Measurements from ENCODE around the gene POP4. TPM values are rescaled to one million over a fixed set of nuclear protein-coding genes. Genes with fewer than 3 reads are reported as not detected.

Gene POP4
- total RNA-seq, 2 experiments from 2014 or later: 101 to 136 TPM

- ATAC-seq: no peak
- H3K4me3 Mint-ChIP-seq: no peak overlapping the region
- ChIA-PET POLR2A (interaction anchor here (0.6 kb wide), 1 partner anchor 11 kb away, joined by 3 read pairs; no protein-coding TSS in a partner anchor), CTCF (interaction anchor here (0.6 kb wide), 2 partner anchors 29 to 34 kb away, joined by 3 to 4 read pairs; partner anchors contain the start of gene PLEKHF1)
- no peaks in the 10 kb centered on the region for H3K36me3 Mint-ChIP-seq (ENCODE audit: low read depth)
- intact Hi-C loops (cut with DNase I, micrococcal nuclease): no loop called here
- no peak for DNase-seq
- no peaks in the 10 kb centered on the region for H3K27me3 Mint-ChIP-seq
- H3K4me1 Mint-ChIP-seq: no peaks in the 10 kb centered on the region
- no peak overlapping the region for H3K27ac Mint-ChIP-seq
- no peaks in the 10 kb centered on the region for H3K9me3 Mint-ChIP-seq (ENCODE audit: low read depth)
These were observed 25.4 kb downstream of the POP4 start for GRCh38 chr19:29631450-29631849.

GRCh38 chr19:29634002-29634401 is 27.9 kb downstream of the POP4 start:
- ChIA-PET POLR2A (no interaction called here), CTCF (interaction anchor here (0.6 to 3.5 kb wide), 4 partner anchors 8 to 175 kb away, joined by 3 to 12 read pairs (median 4); no protein-coding TSS in a partner anchor)
- Mint-ChIP-seq H3K27me3 (no peaks in the 10 kb centered on the region), H3K36me3 (ENCODE audit: low read depth) (no peaks in the 10 kb centered on the region), H3K9me3 (ENCODE audit: low read depth) (no peaks in the 10 kb centered on the region), H3K4me3 (no peak overlapping the region), H3K27ac (no peak overlapping the region), H3K4me1 (no peaks in the 10 kb centered on the region)
- DNase-seq (no peak), ATAC-seq (no peak)
- intact Hi-C loops (cut with DNase I, micrococcal nuclease): no loop called here

- Mint-ChIP-seq H3K27me3 (no peaks in the 10 kb centered on the region), H3K4me1 (no peaks in the 10 kb centered on the region), H3K9me3 (ENCODE audit: low read depth) (no peaks in the 10 kb centered on the region), H3K4me3 (no peak overlapping the region), H3K36me3 (ENCODE audit: low read depth) (no peaks in the 10 kb centered on the region), H3K27ac (no peak overlapping the region)
- POLR2A ChIA-PET: interaction anchor here (0.8 kb wide), 1 partner anchor 18 kb away, joined by 3 read pairs; no protein-coding TSS in a partner anchor
- intact Hi-C loops (cut with DNase I, micrococcal nuclease): no loop called here
- ATAC-seq (no peak), DNase-seq (no peak)
- CTCF ChIA-PET: interaction anchor here (0.6 to 3.5 kb wide), 4 partner anchors 13 to 175 kb away, joined by 3 to 12 read pairs (median 3); no protein-coding TSS in a partner anchor
These were observed 28.5 kb downstream of the POP4 start for GRCh38 chr19:29634423-29635130.

GRCh38 chr19:29635963-29636362 is 29.9 kb downstream of the POP4 start:
- POLR2A ChIA-PET: no interaction called here
- H3K27ac Mint-ChIP-seq: no peak overlapping the region
- CTCF ChIA-PET: interaction anchor here (3.5 kb wide), 1 partner anchor 25 kb away, joined by 12 read pairs; no protein-coding TSS in a partner anchor
- no peaks in the 10 kb centered on the region for H3K27me3 Mint-ChIP-seq
- H3K4me1 Mint-ChIP-seq: no peaks in the 10 kb centered on the region
- no peaks in the 10 kb centered on the region for H3K36me3 Mint-ChIP-seq (ENCODE audit: low read depth)
- no peak overlapping the region for H3K4me3 Mint-ChIP-seq
- no peak for DNase-seq
- no peaks in the 10 kb centered on the region for H3K9me3 Mint-ChIP-seq (ENCODE audit: low read depth)
- intact Hi-C loops (cut with DNase I, micrococcal nuclease): no loop called here
- no peak for ATAC-seq

GRCh38 chr19:29636553-29637360 is 30.7 kb downstream of the POP4 start:
- Mint-ChIP-seq H3K4me1 (no peaks in the 10 kb centered on the region), H3K27ac (no peak overlapping the region), H3K36me3 (ENCODE audit: low read depth) (no peaks in the 10 kb centered on the region), H3K27me3 (no peaks in the 10 kb centered on the region), H3K9me3 (ENCODE audit: low read depth) (no peaks in the 10 kb centered on the region), H3K4me3 (no peak overlapping the region)
- intact Hi-C loops (cut with DNase I, micrococcal nuclease): no loop called here
- DNase-seq: no peak
- CTCF ChIA-PET: interaction anchor here (0.8 to 3.5 kb wide), 2 partner anchors 24 to 26 kb away, joined by 3 to 12 read pairs; no protein-coding TSS in a partner anchor
- POLR2A ChIA-PET: no interaction called here
- no peak for ATAC-seq

- Mint-ChIP-seq H3K27ac (no peak overlapping the region), H3K36me3 (ENCODE audit: low read depth) (no peaks in the 10 kb centered on the region), H3K4me3 (no peak overlapping the region), H3K9me3 (ENCODE audit: low read depth) (no peaks in the 10 kb centered on the region), H3K4me1 (no peaks in the 10 kb centered on the region), H3K27me3 (no peaks in the 10 kb centered on the region)
- intact Hi-C loops (cut with DNase I, micrococcal nuclease): no loop called here
- CTCF ChIA-PET: interaction anchor here (1.0 kb wide), 1 partner anchor 77 kb away, joined by 3 read pairs; no protein-coding TSS in a partner anchor
- POLR2A ChIA-PET: no interaction called here
- ATAC-seq: no peak
- no peak for DNase-seq
These were observed 33.0 kb downstream of the POP4 start for GRCh38 chr19:29639086-29639485.

- ATAC-seq: no peak
- H3K36me3 Mint-ChIP-seq (ENCODE audit: low read depth): no peaks in the 10 kb centered on the region
- no peak overlapping the region for H3K27ac Mint-ChIP-seq
- CTCF ChIA-PET: no interaction called here
- no peaks in the 10 kb centered on the region for H3K9me3 Mint-ChIP-seq (ENCODE audit: low read depth)
- DNase-seq: no peak
- intact Hi-C loops (cut with DNase I, micrococcal nuclease): no loop called here
- H3K4me1 Mint-ChIP-seq: peaks cover 4% of the 10 kb centered on the region
- POLR2A ChIA-PET: no interaction called here
- H3K27me3 Mint-ChIP-seq: no peaks in the 10 kb centered on the region
- no peak overlapping the region for H3K4me3 Mint-ChIP-seq
These were observed 34.1 kb downstream of the POP4 start for GRCh38 chr19:29640231-29640630.

GRCh38 chr19:29641597-29641996 is 35.5 kb downstream of the POP4 start:
- no peak overlapping the region for H3K4me3 Mint-ChIP-seq
- intact Hi-C loops (cut with DNase I, micrococcal nuclease): no loop called here
- ChIA-PET POLR2A (no interaction called here), CTCF (interaction anchor here (1.3 kb wide), 1 partner anchor 8 kb away, joined by 5 read pairs; no protein-coding TSS in a partner anchor)
- DNase-seq (no peak), ATAC-seq (no peak)
- no peaks in the 10 kb centered on the region for H3K9me3 Mint-ChIP-seq (ENCODE audit: low read depth)
- peaks cover 16% of the 10 kb centered on the region for H3K4me1 Mint-ChIP-seq
- H3K36me3 Mint-ChIP-seq (ENCODE audit: low read depth): no peaks in the 10 kb centered on the region
- peaks cover 2% of the 10 kb centered on the region for H3K27me3 Mint-ChIP-seq
- H3K27ac Mint-ChIP-seq: no peak overlapping the region

- CTCF ChIA-PET: no interaction called here
- H3K27me3 Mint-ChIP-seq: peaks cover 2% of the 10 kb centered on the region
These were observed 37.4 kb downstream of the POP4 start for GRCh38 chr19:29643361-29643935.

GRCh38 chr19:29644210-29644609 is 38.1 kb downstream of the POP4 start:
- Mint-ChIP-seq H3K27me3 (peaks cover 2% of the 10 kb centered on the region), H3K27ac (no peak overlapping the region), H3K36me3 (ENCODE audit: low read depth) (no peaks in the 10 kb centered on the region), H3K4me3 (no peak overlapping the region), H3K4me1 (peaks cover 16% of the 10 kb centered on the region), H3K9me3 (ENCODE audit: low read depth) (no peaks in the 10 kb centered on the region)
- intact Hi-C loops (cut with DNase I, micrococcal nuclease): no loop called here
- ChIA-PET CTCF (interaction anchor here (1.2 kb wide), 1 partner anchor 17 kb away, joined by 3 read pairs; no protein-coding TSS in a partner anchor), POLR2A (no interaction called here)
- DNase-seq: no peak
- no peak for ATAC-seq

More at GRCh38 chr19:29643361-29643935, 37.4 kb downstream of the POP4 start:
- POLR2A ChIA-PET: interaction anchor here (0.7 kb wide), 1 partner anchor 330 kb away, joined by 3 read pairs; no protein-coding TSS in a partner anchor
- ATAC-seq (no peak), DNase-seq (no peak)
- intact Hi-C loops (cut with DNase I, micrococcal nuclease): no loop called here
- Mint-ChIP-seq H3K36me3 (ENCODE audit: low read depth) (no peaks in the 10 kb centered on the region), H3K27ac (no peak overlapping the region), H3K9me3 (ENCODE audit: low read depth) (no peaks in the 10 kb centered on the region), H3K4me1 (peaks cover 16% of the 10 kb centered on the region), H3K4me3 (no peak overlapping the region)

GRCh38 chr19:29645491-29645867 is 39.4 kb downstream of the POP4 start:
- POLR2A ChIA-PET: no interaction called here
- no peaks in the 10 kb centered on the region for H3K9me3 Mint-ChIP-seq (ENCODE audit: low read depth)

More at GRCh38 chr19:29645491-29645867, 39.4 kb downstream of the POP4 start:
- DNase-seq (no peak), ATAC-seq (no peak)
- intact Hi-C loops (cut with DNase I, micrococcal nuclease): no loop called here
- no peaks in the 10 kb centered on the region for H3K36me3 Mint-ChIP-seq (ENCODE audit: low read depth)
- peaks cover 16% of the 10 kb centered on the region for H3K4me1 Mint-ChIP-seq
- no peak overlapping the region for H3K27ac Mint-ChIP-seq
- H3K27me3 Mint-ChIP-seq: peaks cover 2% of the 10 kb centered on the region
- no peak overlapping the region for H3K4me3 Mint-ChIP-seq
- CTCF ChIA-PET: interaction anchor here (1.2 kb wide), 1 partner anchor 16 kb away, joined by 3 read pairs; no protein-coding TSS in a partner anchor
